Muscle layer of colon (tissue), 2 donors: ENCODE measurements around the gene CENPU.
"Not testable (repeated sequence)": the region's sequence is repeated elsewhere in the genome, so short reads cannot be mapped to it uniquely, and the experiment has no call there.

Experiments
- H3K27ac ChIP-seq: one replicate; pipeline ENCODE4 v1.7.0; 2013; ENCODE audit warnings: low read depth, mild to moderate bottlenecking, low read length, moderate library complexity
- H3K27me3 ChIP-seq, 2 donors: one replicate each; pipeline ENCODE4 v1.7.0; 2013; ENCODE audit warnings: low read length in 2 of 2, mild to moderate bottlenecking in 2 of 2; ENCODE audit not compliant: insufficient read depth in 2 of 2, control insufficient read depth in 1 of 2
- H3K36me3 ChIP-seq: one replicate; pipeline ENCODE4 v1.7.0; 2013; ENCODE audit warnings: mild to moderate bottlenecking, low read length; ENCODE audit not compliant: insufficient read depth
- H3K4me1 ChIP-seq: one replicate; pipeline ENCODE4 v1.7.0; 2013; ENCODE audit warnings: mild to moderate bottlenecking, low read length; ENCODE audit not compliant: insufficient read depth
- H3K4me3 ChIP-seq, 2 donors: one replicate each; pipeline ENCODE4 v1.7.0; 2013; ENCODE audit warnings: low read length in 2 of 2, low read depth in 1 of 2, mild to moderate bottlenecking in 1 of 2, moderate library complexity in 1 of 2
- H3K9ac ChIP-seq: one replicate; pipeline ENCODE4 v1.7.0; 2013; ENCODE audit warnings: low read length
- H3K9me3 ChIP-seq: one replicate; pipeline ENCODE4 v1.7.0; 2013; ENCODE audit warnings: mild to moderate bottlenecking, low read length
- donor health status: abdominal sarcoma.
- donor health status: Adenocarcinoma of cecum.

Gene CENPU, protein sequence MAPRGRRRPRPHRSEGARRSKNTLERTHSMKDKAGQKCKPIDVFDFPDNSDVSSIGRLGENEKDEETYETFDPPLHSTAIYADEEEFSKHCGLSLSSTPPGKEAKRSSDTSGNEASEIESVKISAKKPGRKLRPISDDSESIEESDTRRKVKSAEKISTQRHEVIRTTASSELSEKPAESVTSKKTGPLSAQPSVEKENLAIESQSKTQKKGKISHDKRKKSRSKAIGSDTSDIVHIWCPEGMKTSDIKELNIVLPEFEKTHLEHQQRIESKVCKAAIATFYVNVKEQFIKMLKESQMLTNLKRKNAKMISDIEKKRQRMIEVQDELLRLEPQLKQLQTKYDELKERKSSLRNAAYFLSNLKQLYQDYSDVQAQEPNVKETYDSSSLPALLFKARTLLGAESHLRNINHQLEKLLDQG

DNA sequence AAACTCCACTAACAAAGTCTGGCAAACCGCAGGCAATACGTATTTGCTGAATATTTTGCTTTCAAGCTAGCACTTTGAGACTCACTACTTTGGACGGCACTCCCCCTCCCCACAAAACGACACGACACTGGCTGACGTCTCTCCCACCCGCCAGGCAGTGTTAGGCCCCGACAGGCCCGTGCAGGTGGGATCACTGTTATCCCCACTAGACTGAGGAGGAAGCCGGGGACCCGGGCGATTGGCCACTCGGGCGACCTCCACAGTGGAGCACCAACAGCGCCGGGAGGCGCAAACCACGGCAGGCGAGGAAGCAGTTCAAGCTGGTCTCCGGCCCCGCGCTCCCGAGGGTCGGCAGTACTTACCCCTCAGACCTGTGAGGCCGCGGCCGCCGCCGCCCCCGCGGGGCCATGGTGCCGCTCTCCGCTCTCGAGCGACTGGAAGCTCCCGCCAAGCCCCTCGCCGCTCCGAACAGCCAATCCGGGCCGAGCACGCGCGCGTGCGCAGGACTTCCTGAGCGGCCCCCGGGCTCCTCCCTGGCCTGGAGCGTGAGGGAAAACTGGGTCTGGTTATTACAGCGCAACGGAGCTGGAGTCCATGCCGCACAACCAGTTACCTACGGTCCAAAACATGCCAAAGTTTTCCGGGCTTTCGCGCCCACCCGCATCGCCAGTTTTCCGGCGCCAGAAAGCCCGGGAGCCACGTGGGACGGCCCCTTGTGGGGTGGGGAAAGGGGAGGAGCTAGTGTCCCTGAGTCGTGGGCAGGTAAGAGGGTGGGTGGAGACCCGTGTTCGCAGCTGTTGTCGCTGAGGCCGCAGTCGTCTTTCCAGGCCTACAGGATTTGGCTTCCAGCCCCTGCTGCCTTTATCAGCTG lies at the start of gene CENPU:
Gene CENPU (minus strand): TSS at position 443 of the 871 bp plus-strand sequence. CDS start 34 bp downstream, at position 409.
- H3K27ac ChIP-seq = peak within 1 kb of the TSS; percentile 54
- H3K9ac ChIP-seq = peak within 1 kb of the TSS; percentile 39
- peaks cover 10% of the 10 kb centered on the region for H3K4me1 ChIP-seq
- no peaks in the 10 kb centered on the region for H3K9me3 ChIP-seq
- no peaks in the 10 kb centered on the region for H3K36me3 ChIP-seq
- H3K4me3 ChIP-seq = peak within 1 kb of the TSS; percentile 72 to 81
- no peaks in the 10 kb centered on the region for H3K27me3 ChIP-seq

DNA sequence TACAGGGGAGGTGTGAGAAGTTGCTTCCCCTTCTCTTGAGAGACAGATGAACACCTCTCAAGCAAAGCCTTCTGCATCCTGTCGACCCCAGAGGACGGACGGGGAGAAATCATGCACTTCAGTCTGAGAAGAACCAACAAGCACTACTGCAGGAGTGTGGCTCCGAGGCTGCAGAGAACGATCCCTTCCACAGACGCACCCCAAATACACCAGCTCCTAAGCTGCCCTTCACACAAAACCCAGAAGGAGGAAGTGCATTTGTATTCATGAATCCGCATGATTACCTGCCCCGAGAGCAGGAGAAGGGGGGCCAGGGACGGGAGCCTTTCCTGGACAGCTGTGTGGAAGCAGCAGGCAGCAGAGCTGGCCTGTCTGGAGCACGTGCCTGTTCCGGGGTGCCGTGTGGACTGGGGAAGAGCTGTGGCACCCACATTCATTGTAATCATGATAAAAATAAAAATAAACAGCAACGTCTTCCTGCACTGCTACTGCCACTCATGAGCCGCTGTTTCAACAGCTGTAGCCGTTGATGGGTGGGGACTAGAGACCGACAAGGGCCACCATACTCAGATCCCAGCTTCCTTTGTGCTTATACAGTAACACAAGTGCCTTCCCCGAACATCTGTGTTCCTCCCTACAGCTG lies 49.0 kb upstream of the CENPU start:
- Histone ChIP-seq H3K4me1 (no peaks in the 10 kb centered on the region), H3K9ac (no peak overlapping the region), H3K36me3 (peaks cover 33% of the 10 kb centered on the region), H3K27me3 (no peaks in the 10 kb centered on the region), H3K27ac (no peak overlapping the region), H3K9me3 (no peaks in the 10 kb centered on the region), H3K4me3 (no peak overlapping the region)

DNA sequence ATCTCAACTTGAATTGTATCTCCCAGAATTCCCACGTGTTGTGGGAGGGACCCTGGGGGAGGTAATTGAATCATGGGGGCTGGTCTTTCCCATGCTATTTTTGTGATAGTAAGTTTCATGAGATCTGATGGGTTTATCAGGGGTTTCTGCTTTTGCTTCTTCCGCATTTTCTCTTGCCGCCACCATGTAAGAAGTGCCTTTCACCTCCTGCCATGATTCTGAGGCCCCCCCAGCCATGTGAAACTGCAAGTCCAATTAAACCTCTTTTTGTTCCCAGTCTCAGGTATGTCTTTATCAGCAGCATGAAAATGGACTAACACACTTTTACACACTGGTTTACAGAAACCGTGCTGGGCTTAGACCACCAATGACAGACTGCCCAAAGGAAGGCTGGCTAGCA lies 45.3 kb upstream of the CENPU start:
- H3K36me3 ChIP-seq = peaks cover 14% of the 10 kb centered on the region
- not testable (repeated sequence) for H3K9me3 ChIP-seq

DNA sequence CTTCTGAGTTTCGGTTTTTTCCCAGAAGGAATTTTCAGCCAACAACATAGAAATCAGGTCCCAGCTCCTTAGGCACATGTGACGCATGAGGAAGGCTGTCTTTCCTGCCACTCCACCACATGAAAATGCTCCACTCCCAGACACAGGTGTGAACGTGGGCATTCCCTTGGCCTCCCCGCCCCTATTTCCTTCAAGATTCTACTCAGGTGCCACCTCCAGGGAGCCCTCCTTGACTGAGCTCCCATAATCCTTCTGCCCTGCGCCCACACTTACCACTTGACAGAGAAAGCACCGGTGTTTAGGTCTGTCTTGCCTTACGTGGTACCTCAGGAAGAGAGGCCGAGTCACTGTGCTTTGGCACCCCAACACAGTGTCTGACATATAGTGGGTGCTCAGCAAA lies 44.4 kb upstream of the CENPU start:
- no peak overlapping the region for H3K9ac ChIP-seq
- H3K27ac ChIP-seq = no peak overlapping the region
- H3K36me3 ChIP-seq = peaks cover 12% of the 10 kb centered on the region
- H3K27me3 ChIP-seq = no peaks in the 10 kb centered on the region
- no peaks in the 10 kb centered on the region for H3K9me3 ChIP-seq
- no peak overlapping the region for H3K4me3 ChIP-seq
- H3K4me1 ChIP-seq = no peaks in the 10 kb centered on the region

More for the DNA sequence above, 45.3 kb upstream of the CENPU start:
- H3K27me3 ChIP-seq, H3K4me3 ChIP-seq, H3K27ac ChIP-seq, H3K9ac ChIP-seq, H3K4me1 ChIP-seq: not testable (repeated sequence)

DNA sequence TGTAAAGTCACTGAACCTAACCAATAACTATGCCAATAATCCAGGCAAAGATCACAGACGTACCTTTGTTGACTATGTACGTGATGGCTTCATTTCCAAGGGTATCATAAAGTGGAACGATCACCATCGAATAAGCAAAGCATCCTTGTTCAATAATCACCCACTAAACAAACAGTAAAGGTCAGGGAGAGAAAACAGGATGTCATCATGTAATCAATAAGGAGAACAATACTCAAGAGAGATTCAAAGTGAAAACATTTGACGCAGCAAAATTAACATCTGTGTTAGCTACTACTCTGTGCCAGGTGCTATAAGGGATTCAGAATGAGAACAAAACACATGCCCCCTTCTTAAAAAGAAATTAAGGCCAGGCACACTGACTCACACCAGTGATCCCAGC lies 42.9 kb upstream of the CENPU start:
- Histone ChIP-seq H3K27ac (no peak overlapping the region), H3K9ac (no peak overlapping the region), H3K36me3 (peaks cover 8% of the 10 kb centered on the region), H3K27me3 (no peaks in the 10 kb centered on the region), H3K4me3 (no peak overlapping the region), H3K9me3 (no peaks in the 10 kb centered on the region), H3K4me1 (no peaks in the 10 kb centered on the region)

DNA sequence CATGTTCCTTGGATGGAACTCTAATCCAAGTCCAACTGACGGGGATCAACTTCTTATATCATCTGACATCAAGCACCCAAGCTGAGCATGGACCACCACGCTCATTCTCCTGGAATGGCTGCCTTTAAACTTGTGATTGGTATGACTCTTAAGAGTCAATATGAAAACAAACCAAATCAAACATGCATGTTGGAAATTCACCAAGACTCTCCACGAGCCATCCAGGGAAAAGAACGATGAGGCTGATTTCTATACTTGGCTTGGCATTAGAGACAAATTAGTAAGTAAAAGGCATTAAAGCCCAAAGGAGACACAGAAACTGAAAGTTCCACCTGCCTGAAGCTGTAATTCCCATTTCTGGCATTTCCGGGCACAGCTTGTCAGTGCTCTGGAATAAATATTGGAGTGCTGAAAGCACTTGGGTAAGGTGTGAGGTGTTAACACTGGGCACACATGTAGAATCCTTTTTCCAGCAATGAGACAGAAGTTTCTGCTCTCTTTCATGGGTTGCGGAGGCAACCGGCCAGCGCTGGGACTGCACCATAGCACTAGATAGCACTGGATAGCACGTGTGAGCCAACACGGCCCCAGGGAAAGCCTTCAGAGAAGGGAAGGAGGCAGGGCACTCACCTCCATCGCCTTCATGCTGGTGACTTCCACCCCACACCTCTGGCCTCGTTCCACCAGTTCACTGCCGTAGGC lies 42.1 kb upstream of the CENPU start:
- Histone ChIP-seq H3K9me3 (no peaks in the 10 kb centered on the region), H3K9ac (no peak overlapping the region), H3K27me3 (no peaks in the 10 kb centered on the region), H3K4me1 (no peaks in the 10 kb centered on the region), H3K4me3 (no peak overlapping the region), H3K27ac (no peak overlapping the region), H3K36me3 (peaks cover 8% of the 10 kb centered on the region)

DNA sequence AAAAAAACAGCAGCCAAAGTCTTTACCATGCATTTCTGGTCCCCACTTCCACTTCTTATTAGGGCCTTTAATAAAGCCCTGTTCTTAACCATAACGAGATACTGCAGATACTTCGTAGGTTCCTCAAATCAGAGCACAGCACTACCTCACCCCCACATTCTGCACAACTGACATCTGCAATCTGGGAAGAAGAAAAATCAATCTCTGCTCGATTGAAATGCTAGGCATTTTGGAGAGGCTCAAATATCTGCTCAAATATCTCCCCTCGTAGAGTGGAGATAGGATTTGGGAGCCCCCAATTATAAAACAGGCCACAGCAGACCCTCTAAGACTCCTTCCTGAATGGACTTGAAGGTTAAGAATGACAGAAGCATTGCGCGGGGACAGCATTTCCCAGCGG lies 40.3 kb upstream of the CENPU start:
- H3K27ac ChIP-seq = no peak overlapping the region
- H3K9ac ChIP-seq = no peak overlapping the region
- no peaks in the 10 kb centered on the region for H3K9me3 ChIP-seq
- peaks cover 14% of the 10 kb centered on the region for H3K36me3 ChIP-seq
- H3K27me3 ChIP-seq = no peaks in the 10 kb centered on the region
- no peak overlapping the region for H3K4me3 ChIP-seq
- H3K4me1 ChIP-seq = no peaks in the 10 kb centered on the region

DNA sequence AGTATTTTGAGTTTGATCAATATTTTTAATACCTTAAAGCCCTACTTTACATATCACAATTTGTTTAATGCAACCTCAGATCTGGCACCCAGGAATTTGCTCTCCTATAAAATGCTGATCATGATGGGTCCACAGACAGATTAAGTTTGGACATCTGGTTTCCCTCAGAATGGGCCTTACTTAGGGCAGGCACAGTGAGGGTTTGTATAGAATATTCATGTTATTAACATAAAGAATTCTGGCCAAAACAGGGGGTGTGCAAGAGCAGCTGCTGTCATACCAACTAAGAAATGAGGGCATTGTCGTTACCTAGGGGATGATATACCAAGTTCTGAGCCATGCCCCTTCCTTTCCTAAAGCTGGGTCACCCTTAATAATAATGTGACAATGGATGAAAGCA lies 37.5 kb upstream of the CENPU start:
- H3K4me1 ChIP-seq = no peaks in the 10 kb centered on the region
- no peaks in the 10 kb centered on the region for H3K9me3 ChIP-seq
- H3K9ac ChIP-seq = no peak overlapping the region
- H3K27ac ChIP-seq = no peak overlapping the region
- no peak overlapping the region for H3K4me3 ChIP-seq
- H3K27me3 ChIP-seq = no peaks in the 10 kb centered on the region
- H3K36me3 ChIP-seq = peaks cover 33% of the 10 kb centered on the region

DNA sequence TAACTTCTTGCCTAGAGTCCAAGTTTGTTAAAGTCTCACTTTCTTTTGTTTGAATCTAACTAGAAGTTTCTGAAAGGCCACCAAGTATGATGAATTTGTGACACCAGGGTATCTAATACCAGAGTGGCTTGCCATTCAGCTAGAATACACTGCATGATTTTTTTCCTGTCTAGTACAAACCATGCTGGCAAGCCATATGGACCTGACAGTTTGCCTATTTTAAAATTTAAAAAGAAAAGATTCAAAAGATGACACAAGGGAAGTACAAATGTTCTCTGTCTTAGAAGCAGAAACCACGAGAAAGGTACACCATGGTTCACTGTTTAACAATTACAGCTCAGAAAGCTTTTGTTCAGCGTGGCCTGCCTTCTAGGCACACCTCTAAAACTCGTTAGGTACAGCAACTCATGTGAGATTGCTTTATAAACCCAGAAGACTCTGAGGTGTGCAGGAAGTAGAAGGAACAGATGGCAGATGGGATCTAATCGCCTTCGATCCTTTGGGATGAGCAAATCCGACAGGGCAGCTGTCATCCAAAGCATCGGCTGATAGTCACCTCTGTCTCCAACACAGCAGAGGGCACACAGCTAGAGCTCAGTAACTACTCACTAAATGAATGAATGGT lies 35.4 kb upstream of the CENPU start:
- Histone ChIP-seq H3K4me3 (no peak overlapping the region), H3K9me3 (no peaks in the 10 kb centered on the region), H3K9ac (no peak overlapping the region), H3K27ac (no peak overlapping the region), H3K36me3 (peaks cover 55% of the 10 kb centered on the region), H3K4me1 (peaks cover 2% of the 10 kb centered on the region), H3K27me3 (no peaks in the 10 kb centered on the region)

DNA sequence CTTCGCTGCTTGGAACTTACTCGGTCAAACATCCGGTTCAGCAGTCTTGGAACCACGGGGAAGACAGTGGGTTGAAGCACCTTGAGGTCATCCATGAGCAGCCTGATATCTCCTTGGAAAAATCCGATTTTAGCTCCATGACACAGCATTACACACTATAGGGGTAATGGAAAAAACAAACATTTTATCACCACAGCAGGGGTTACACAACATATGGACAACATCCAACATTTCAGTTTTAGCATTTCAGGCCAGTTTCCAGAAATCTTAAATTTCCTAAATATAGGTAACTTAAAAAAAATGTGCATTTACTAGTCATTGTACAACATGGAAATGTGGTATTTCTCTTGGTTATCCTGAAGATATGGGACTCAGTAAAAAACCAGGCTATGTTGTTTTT lies 34.4 kb upstream of the CENPU start:
- no peak overlapping the region for H3K9ac ChIP-seq
- peaks cover 54% of the 10 kb centered on the region for H3K36me3 ChIP-seq
- H3K27me3 ChIP-seq = no peaks in the 10 kb centered on the region
- H3K4me3 ChIP-seq = no peak overlapping the region
- H3K4me1 ChIP-seq = peaks cover 8% of the 10 kb centered on the region
- H3K27ac ChIP-seq = no peak overlapping the region
- no peaks in the 10 kb centered on the region for H3K9me3 ChIP-seq
